IMR-90 (cell line): ENCODE data around the gene APC2. TPM values are rescaled to one million over a fixed set of nuclear protein-coding genes. Genes with fewer than 3 reads are reported as not detected.

Experiments used
- ATAC-seq: fragments of 200-7000 bp; cut with Tn5 transposase; 2 replicates; pipeline ENCODE4 v1.9.1; 2020; ENCODE audit warnings: low read depth, mild to moderate bottlenecking, moderate library complexity
- BruUV-seq: library from RNA; stranded (reverse); fragments of 400-500 nt; replicated peaks from 2 replicates; lab custom pipeline; 2021; lab: Mats Ljungman, UMichigan
- CTCF ChIA-PET: fragments of 300-600 bp; formaldehyde crosslinking; extraction: SDS; loops from one replicate; lab custom pipeline; 2021; ENCODE audit warnings: antibody characterized with exemption; lab: Yijun Ruan, JAX
- POLR2A ChIA-PET: fragments of 300-600 bp; sonication (Branson Sonifier 250); formaldehyde crosslinking; loops from one replicate; lab custom pipeline; 2022; ENCODE audit warnings: antibody characterized with exemption; ENCODE audit not compliant: unreplicated experiment; lab: Charles Lee
- DNase-seq: peaks from one replicate; pipeline ENCODE4 v3.0.0; 2013
- H2AFZ ChIP-seq: replicated peaks from 2 replicates; pipeline ENCODE3; 2013; ENCODE audit warnings: low read length, mild to moderate bottlenecking; ENCODE audit not compliant: poor library complexity
- H2AK5ac ChIP-seq: 2 replicates; pipeline ENCODE4 v1.6.1; 2013; ENCODE audit warnings: low read depth, low read length, inconsistent platforms
- H2AK9ac ChIP-seq: replicated peaks from 2 replicates; pipeline ENCODE3; 2013; ENCODE audit warnings: mild to moderate bottlenecking, low read depth, low read length, moderate library complexity; ENCODE audit not compliant: poor library complexity
- H2BK120ac ChIP-seq: 2 replicates; pipeline ENCODE4 v1.6.1; 2013; ENCODE audit warnings: low read depth, low read length, inconsistent platforms
- H2BK15ac ChIP-seq: 3 replicates; pipeline ENCODE4 v1.6.1; 2013; ENCODE audit warnings: low read depth, low read length, inconsistent platforms
- H2BK20ac ChIP-seq: 2 replicates; pipeline ENCODE4 v1.6.1; 2013; ENCODE audit warnings: low read depth, mild to moderate bottlenecking, inconsistent platforms, low read length, moderate library complexity
- H2BK5ac ChIP-seq: 2 replicates; pipeline ENCODE4 v1.6.1; 2013; ENCODE audit warnings: mild to moderate bottlenecking, low read depth, low read length, inconsistent platforms; ENCODE audit not compliant: poor library complexity, severe bottlenecking
- H3K14ac ChIP-seq: replicated peaks from 2 replicates; pipeline ENCODE4 v1.6.1; 2013; ENCODE audit warnings: low read depth, low read length, inconsistent platforms
- H3K18ac ChIP-seq: 2 replicates; pipeline ENCODE4 v1.6.1; 2013; ENCODE audit warnings: low read depth, low read length, control low read depth
- H3K23ac ChIP-seq: 2 replicates; pipeline ENCODE4 v1.6.1; 2013; ENCODE audit warnings: low read depth, low read length, inconsistent platforms
- H3K27ac ChIP-seq: 2 replicates; pipeline ENCODE4 v1.5.1; 2013; ENCODE audit warnings: mild to moderate bottlenecking, control low read depth, low read length; ENCODE audit not compliant: insufficient read depth
- H3K27me3 ChIP-seq: 2 replicates; pipeline ENCODE4 v1.6.1; 2013; ENCODE audit warnings: low read length; ENCODE audit not compliant: control insufficient read depth, insufficient read depth
- H3K36me3 ChIP-seq: 2 replicates; pipeline ENCODE4 v1.6.1; 2013; ENCODE audit warnings: low read length, mixed read lengths; ENCODE audit not compliant: control insufficient read depth, insufficient read depth
- H3K4ac ChIP-seq: 2 replicates; pipeline ENCODE4 v1.6.1; 2013; ENCODE audit warnings: low read depth, low read length, inconsistent platforms
- H3K4me1 ChIP-seq: 2 replicates; pipeline ENCODE4 v1.6.1; 2013; ENCODE audit warnings: low read length, mixed read lengths; ENCODE audit not compliant: control insufficient read depth, insufficient read depth
- H3K4me2 ChIP-seq: 2 replicates; pipeline ENCODE4 v1.6.1; 2013; ENCODE audit warnings: low read depth, mild to moderate bottlenecking, control low read depth, low read length, moderate library complexity
- H3K4me3 ChIP-seq: 2 replicates; pipeline ENCODE4 v1.5.1; 2013; ENCODE audit warnings: low read depth, mild to moderate bottlenecking, control low read depth, low read length, moderate library complexity; ENCODE audit not compliant: insufficient read depth
- H3K56ac ChIP-seq: 2 replicates; pipeline ENCODE4 v1.6.1; 2013; ENCODE audit warnings: low read length, inconsistent platforms; ENCODE audit not compliant: insufficient read depth; ENCODE audit errors: extremely low read depth
- H3K79me1 ChIP-seq, 2 experiments: 2 replicates each; pipeline ENCODE4 v1.6.1; 2013; ENCODE audit warnings: low read length in 2 of 2, inconsistent platforms in 1 of 2, low read depth in 1 of 2
- H3K9ac ChIP-seq: 2 replicates; pipeline ENCODE4 v1.6.1; 2013; ENCODE audit warnings: low read depth, low read length, control low read depth
- H3K9me1 ChIP-seq: 2 replicates; pipeline ENCODE4 v1.6.1; 2013; ENCODE audit warnings: low read length, inconsistent platforms; ENCODE audit not compliant: insufficient read depth
- H3K9me3 ChIP-seq: 2 replicates; pipeline ENCODE4 v1.6.1; 2013; ENCODE audit warnings: low read length; ENCODE audit not compliant: control insufficient read depth, insufficient read depth
- H4K20me1 ChIP-seq: 2 replicates; pipeline ENCODE4 v1.6.1; 2013; ENCODE audit warnings: low read length, inconsistent platforms; ENCODE audit not compliant: insufficient read depth
- H4K5ac ChIP-seq: 2 replicates; pipeline ENCODE4 v1.6.1; 2013; ENCODE audit warnings: mild to moderate bottlenecking, low read depth, low read length, control low read depth
- H4K8ac ChIP-seq, 2 experiments: 2 replicates each; pipeline ENCODE4 v1.6.1; 2013; ENCODE audit warnings: low read depth in 2 of 2, low read length in 2 of 2, control low read depth in 1 of 2, inconsistent platforms in 1 of 2
- H4K91ac ChIP-seq: 2 replicates; pipeline ENCODE4 v1.6.1; 2013; ENCODE audit warnings: low read depth, low read length, inconsistent platforms; ENCODE audit not compliant: insufficient read depth
- BHLHE40 ChIP-seq: fragments of 150-350 bp; IDR thresholded peaks from 2 replicates; pipeline ENCODE4 v1.6.1; 2016; ENCODE audit warnings: mild to moderate bottlenecking, low read depth, low read length
- CEBPB ChIP-seq: IDR thresholded peaks from 2 replicates; pipeline ENCODE4 v1.6.1; 2012; ENCODE audit warnings: low read depth, low read length, improper control_type of control experiment
- CHD1 ChIP-seq: IDR thresholded peaks from 2 replicates; pipeline ENCODE4 v1.6.1; 2012; ENCODE audit warnings: low read depth, low read length, improper control_type of control experiment
- CTCF ChIP-seq: conservative IDR thresholded peaks from 2 replicates; pipeline ENCODE4 v1.5.1; 2012; ENCODE audit warnings: mild to moderate bottlenecking, low read depth, low read length, improper control_type of control experiment
- ELK1 ChIP-seq: fragments of 150-350 bp; IDR thresholded peaks from 2 replicates; pipeline ENCODE4 v1.6.1; 2016; ENCODE audit warnings: low read depth, mild to moderate bottlenecking, low read length, moderate library complexity, borderline replicate concordance
- FOS ChIP-seq: fragments of 150-350 bp; IDR thresholded peaks from 2 replicates; pipeline ENCODE4 v1.6.1; 2016; ENCODE audit warnings: low read depth, low read length
- MAFK ChIP-seq: IDR thresholded peaks from 2 replicates; pipeline ENCODE4 v1.6.1; 2012; ENCODE audit warnings: low read depth, low read length, improper control_type of control experiment
- MAZ ChIP-seq: IDR thresholded peaks from 2 replicates; pipeline ENCODE4 v1.6.1; 2012; ENCODE audit warnings: low read depth, mild to moderate bottlenecking, low read length, improper control_type of control experiment, moderate library complexity, borderline replicate concordance
- MXI1 ChIP-seq: IDR thresholded peaks from 2 replicates; pipeline ENCODE4 v1.6.1; 2012; ENCODE audit warnings: low read depth, mild to moderate bottlenecking, low read length, moderate library complexity, borderline replicate concordance
- NFE2L2 ChIP-seq: fragments of 150-350 bp; IDR thresholded peaks from 2 replicates; pipeline ENCODE4 v1.6.1; 2016; ENCODE audit warnings: low read depth, mild to moderate bottlenecking, low read length
- POLR2A ChIP-seq: IDR thresholded peaks from 2 replicates; pipeline ENCODE4 v1.6.1; 2012; ENCODE audit warnings: mild to moderate bottlenecking, low read depth, low read length
- RAD21 ChIP-seq: IDR thresholded peaks from 2 replicates; pipeline ENCODE4 v1.6.1; 2012; ENCODE audit warnings: low read length, improper control_type of control experiment
- RCOR1 ChIP-seq: IDR thresholded peaks from 2 replicates; pipeline ENCODE4 v1.6.1; 2012; ENCODE audit warnings: mild to moderate bottlenecking, low read length, improper control_type of control experiment; ENCODE audit not compliant: insufficient replicate concordance
- RFX5 ChIP-seq: IDR thresholded peaks from 2 replicates; pipeline ENCODE4 v1.8.0; 2012; ENCODE audit warnings: low read depth, mild to moderate bottlenecking, low read length, moderate library complexity
- SMC3 ChIP-seq: fragments of 150-350 bp; IDR thresholded peaks from 2 replicates; pipeline ENCODE4 v1.6.1; 2016; ENCODE audit warnings: low read depth, mild to moderate bottlenecking, antibody characterized with exemption, low read length, moderate library complexity
- USF2 ChIP-seq: fragments of 150-350 bp; IDR thresholded peaks from 2 replicates; pipeline ENCODE4 v1.6.1; 2017; ENCODE audit warnings: mild to moderate bottlenecking, antibody characterized with exemption, low read length, low read depth
- WGBS, 2 experiments: methylation state at CpG; one replicate each; pipeline versions ENCODE4 v1.1.5 to v1.1.7; 2013; ENCODE audit warnings: missing lambda C conversion rate in 2 of 2; ENCODE audit not compliant: insufficient read length in 1 of 2; ENCODE audit errors: extremely low coverage in 2 of 2; 5-methylcytosine and 5-hydroxymethylcytosine counted together
- dilution Hi-C: fragments of 300-500 bp; cut with HindIII; formaldehyde crosslinking; loops from one replicate; pipeline ENCODE4 v1.14.3; 2018; ENCODE audit warnings: low sequenced_read_pairs; ENCODE audit not compliant: unreplicated experiment
- in situ Hi-C: fragments of 300-500 bp; cut with MboI; formaldehyde crosslinking; loops from 3 replicates; pipeline ENCODE4 v1.14.3; 2019; ENCODE audit warnings: low sequenced_read_pairs, inconsistent platforms, mixed read lengths
- intact Hi-C: fragments of 100-400 bp; cut with micrococcal nuclease; formaldehyde crosslinking; loops from 2 replicates; pipeline ENCODE4 v1.10.0; 2022
- polyA plus RNA-seq, 3 experiments: library from polyadenylated mRNA; depleted of rRNA; stranded (reverse); fragments of >200 nt; gene quantifications; 2 replicates each; pipeline ENCODE4 v1.2.3, GENCODE V29; 2012; ENCODE audit warnings: low replicate concordance in 1 of 3
- total RNA-seq: library from RNA; depleted of rRNA; stranded (reverse); fragments of >200 nt; gene quantifications from 2 replicates; pipeline ENCODE4 v1.2.3, GENCODE V29; 2012

The APC2 gene
- total and polyA plus RNA-seq, 2 of the 4 experiments (the other 2 are of a cell fraction) = 0.36 to 0.41 TPM

- Histone ChIP-seq H2AFZ (no peak overlapping the region), H3K18ac (no peak overlapping the region), H3K4me2 (no peak overlapping the region), H4K91ac (no peak overlapping the region), H3K4ac (no peak overlapping the region), H3K27ac (no peak overlapping the region), H3K14ac (no peak overlapping the region), H2BK120ac (no peak overlapping the region), H4K20me1 (peaks cover 27% of the 10 kb centered on the region), H3K4me3 (no peak overlapping the region), H2BK15ac (no peak overlapping the region), H2AK5ac (no peak overlapping the region), H3K56ac (no peak overlapping the region), H2AK9ac (no peak overlapping the region), H3K79me1 (no peaks in the 10 kb centered on the region), H3K36me3 (peaks cover 3% of the 10 kb centered on the region; the same call in 1 of the 2 replicates), H2BK20ac (no peak overlapping the region), H3K9ac (no peak overlapping the region), H4K8ac (no peak overlapping the region), H3K9me1 (0 out of 2 replicates have a peak, but pooled peaks cover 2% of the 10 kb centered on the region), H3K4me1 (no peaks in the 10 kb centered on the region), H4K5ac (no peak overlapping the region), H3K27me3 (peaks cover 24% of the 10 kb centered on the region), H3K23ac (no peak overlapping the region), H2BK5ac (no peak overlapping the region), H3K9me3 (no peaks in the 10 kb centered on the region)
- DNase-seq (no peak), ATAC-seq (no peak)
- BruUV-seq = no TSS peak
- in situ Hi-C loops (no loop called here), dilution Hi-C loops (no loop called here), intact Hi-C loops (no loop called here)
- ChIA-PET POLR2A (no interaction called here), CTCF (no interaction called here)
- WGBS, 2 experiments = no CpG with 5 or more reads among the region's 9 CpGs
- TF ChIP-seq POLR2A = no peak
- no peak for TF ChIP-seq MXI1
- TF ChIP-seq RFX5 = no peak
- TF ChIP-seq MAFK = no peak
- no peak for TF ChIP-seq RAD21
- TF ChIP-seq CTCF = no peak
- TF ChIP-seq SMC3 = no peak
- TF ChIP-seq MAZ = no peak
- no peak for TF ChIP-seq FOS
- no peak for TF ChIP-seq NFE2L2
- no peak for TF ChIP-seq CEBPB
- TF ChIP-seq BHLHE40 = no peak
- no peak for TF ChIP-seq USF2
- no peak for TF ChIP-seq CHD1
- TF ChIP-seq ELK1 = no peak
- TF ChIP-seq RCOR1 = no peak
Measured at GRCh38 chr19:1459479-1459878, 9.6 kb downstream of the APC2 start.
